T-helper 2 cell treated with Interferon-gamma antibody and Interleukin-4, amounts not matched to agents 5 μg/mL and 100 μg/mL, for 36 hours (primary cell): Measurements from ENCODE around the gene CMPK2.
"Not testable (repeated sequence)": the region's sequence is repeated elsewhere in the genome, so short reads cannot be mapped to it uniquely, and the experiment has no call there.

Source experiments
- DNase-seq: peaks from one replicate; pipeline ENCODE4 v3.0.0; 2021; ENCODE audit warnings: low spot score
- H3K27ac Mint-ChIP-seq: one replicate; pipeline ENCODE4 v1.8.0; 2021; ENCODE audit warnings: mild to moderate bottlenecking, mixed read lengths
- H3K27me3 Mint-ChIP-seq: one replicate; pipeline ENCODE4 v1.8.0; 2021; ENCODE audit warnings: low read depth, mixed read lengths
- H3K36me3 Mint-ChIP-seq: one replicate; pipeline ENCODE4 v1.8.0; 2021; ENCODE audit warnings: low read depth, mixed read lengths
- H3K4me1 Mint-ChIP-seq: one replicate; pipeline ENCODE4 v1.8.0; 2021; ENCODE audit warnings: low read depth, mixed read lengths
- H3K4me3 Mint-ChIP-seq: one replicate; pipeline ENCODE4 v1.8.0; 2022; ENCODE audit warnings: mild to moderate bottlenecking, moderate library complexity, mixed read lengths
- H3K9me3 Mint-ChIP-seq: one replicate; pipeline ENCODE4 v1.8.0; 2021; ENCODE audit warnings: mixed read lengths

Gene CMPK2, protein sequence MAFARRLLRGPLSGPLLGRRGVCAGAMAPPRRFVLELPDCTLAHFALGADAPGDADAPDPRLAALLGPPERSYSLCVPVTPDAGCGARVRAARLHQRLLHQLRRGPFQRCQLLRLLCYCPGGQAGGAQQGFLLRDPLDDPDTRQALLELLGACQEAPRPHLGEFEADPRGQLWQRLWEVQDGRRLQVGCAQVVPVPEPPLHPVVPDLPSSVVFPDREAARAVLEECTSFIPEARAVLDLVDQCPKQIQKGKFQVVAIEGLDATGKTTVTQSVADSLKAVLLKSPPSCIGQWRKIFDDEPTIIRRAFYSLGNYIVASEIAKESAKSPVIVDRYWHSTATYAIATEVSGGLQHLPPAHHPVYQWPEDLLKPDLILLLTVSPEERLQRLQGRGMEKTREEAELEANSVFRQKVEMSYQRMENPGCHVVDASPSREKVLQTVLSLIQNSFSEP

DNA sequence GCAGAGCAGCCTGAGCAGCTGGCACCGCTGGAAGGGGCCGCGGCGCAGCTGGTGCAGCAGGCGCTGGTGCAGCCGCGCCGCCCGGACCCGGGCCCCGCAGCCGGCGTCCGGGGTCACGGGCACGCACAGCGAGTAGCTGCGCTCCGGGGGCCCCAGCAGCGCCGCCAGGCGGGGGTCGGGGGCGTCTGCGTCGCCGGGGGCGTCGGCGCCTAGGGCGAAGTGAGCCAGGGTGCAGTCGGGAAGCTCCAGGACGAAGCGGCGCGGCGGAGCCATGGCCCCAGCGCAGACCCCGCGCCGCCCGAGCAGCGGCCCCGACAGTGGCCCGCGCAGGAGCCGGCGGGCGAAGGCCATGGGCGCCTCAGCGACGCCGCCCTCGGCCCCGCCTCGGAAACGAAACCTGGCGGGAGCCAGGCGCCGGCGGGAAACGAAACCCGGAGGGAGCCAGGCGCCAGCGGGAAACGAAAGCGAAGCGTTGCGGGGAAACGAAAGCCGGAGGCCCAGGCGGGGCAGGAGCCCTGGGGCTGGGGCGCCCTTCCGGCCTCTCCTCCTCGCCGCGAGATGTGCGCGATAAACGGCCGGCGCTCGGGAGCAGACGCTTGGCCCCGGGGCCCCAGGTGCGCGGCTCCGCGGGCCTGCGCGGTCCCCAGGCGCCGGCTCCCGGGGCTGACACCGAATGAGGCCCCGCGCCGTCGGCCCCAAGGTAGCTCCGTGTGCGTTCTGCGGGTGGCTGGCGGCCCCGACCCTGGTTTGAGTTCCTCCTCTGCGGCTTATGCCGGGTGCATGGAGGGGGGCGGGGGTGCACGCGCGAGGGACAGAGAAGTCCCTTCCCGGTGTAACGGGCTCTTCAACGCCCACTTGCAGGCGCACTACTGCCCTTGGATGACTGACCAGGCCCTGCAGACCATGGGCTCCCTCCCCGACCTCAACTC is at the start of gene CMPK2:
Gene CMPK2, minus strand, starts transcription at position 562 of the 929 bp plus-strand sequence. Its CDS starts 211 bp downstream, at position 351.
- Mint-ChIP-seq H3K36me3 (peaks cover 39% of the 10 kb centered on the region), H3K4me3 (peak within 1 kb of the TSS; percentile 98), H3K4me1 (peaks cover 42% of the 10 kb centered on the region), H3K27me3 (no peaks in the 10 kb centered on the region), H3K9me3 (peaks cover 20% of the 10 kb centered on the region), H3K27ac (peak within 1 kb of the TSS; percentile 96)
- peak; percentile 82 for DNase-seq

DNA sequence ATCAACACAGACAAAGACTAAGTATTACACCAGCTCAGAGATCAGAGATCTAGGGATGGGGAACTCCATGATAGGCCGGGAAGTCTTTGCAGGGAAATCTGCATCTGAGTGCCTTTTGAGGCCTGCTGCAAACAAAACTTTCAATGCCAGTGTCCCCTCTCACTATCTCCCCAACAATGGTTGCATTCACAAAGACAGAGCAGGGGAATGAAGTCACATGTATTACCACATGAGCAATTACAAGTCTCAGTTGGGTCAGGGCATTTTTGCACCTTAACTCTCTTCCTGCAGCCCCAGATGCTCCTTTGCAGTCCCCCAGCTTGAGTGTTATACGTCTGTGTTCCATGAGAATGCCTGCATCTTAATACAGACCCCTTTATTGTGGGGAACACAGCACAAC is 49.7 kb upstream of the CMPK2 start:
- Mint-ChIP-seq H3K4me1 (peaks cover 58% of the 10 kb centered on the region), H3K9me3 (peaks cover 18% of the 10 kb centered on the region), H3K27ac (no peak overlapping the region), H3K4me3 (no peak overlapping the region), H3K36me3 (peaks cover 50% of the 10 kb centered on the region), H3K27me3 (peaks cover 2% of the 10 kb centered on the region)
- DNase-seq, result no peak

DNA sequence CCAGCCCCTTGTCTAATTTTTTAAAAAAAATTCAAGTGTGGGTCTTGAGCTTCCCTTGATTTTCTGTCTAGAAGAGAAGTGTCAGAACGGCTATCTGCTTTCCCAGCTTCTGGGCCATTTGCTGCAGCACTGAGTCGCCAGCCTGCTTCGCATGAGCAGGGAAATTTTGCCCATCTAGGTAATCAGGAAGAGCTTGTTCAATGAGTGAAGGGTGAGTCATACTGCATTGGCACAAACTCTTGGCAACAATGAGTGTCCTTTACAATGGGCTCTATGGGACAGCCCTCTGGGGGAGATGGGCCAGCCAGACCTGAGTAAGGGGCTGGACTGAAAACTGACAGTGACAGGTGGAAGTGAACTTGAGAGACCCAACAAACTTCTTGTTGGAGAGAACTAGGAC is 49.1 kb upstream of the CMPK2 start:
- no peak overlapping the region for H3K4me3 Mint-ChIP-seq
- H3K9me3 Mint-ChIP-seq, result peaks cover 22% of the 10 kb centered on the region
- H3K27ac Mint-ChIP-seq, result no peak overlapping the region
- DNase-seq, result no peak
- H3K36me3 Mint-ChIP-seq, result peaks cover 49% of the 10 kb centered on the region
- peaks cover 2% of the 10 kb centered on the region for H3K27me3 Mint-ChIP-seq
- H3K4me1 Mint-ChIP-seq, result peaks cover 60% of the 10 kb centered on the region

DNA sequence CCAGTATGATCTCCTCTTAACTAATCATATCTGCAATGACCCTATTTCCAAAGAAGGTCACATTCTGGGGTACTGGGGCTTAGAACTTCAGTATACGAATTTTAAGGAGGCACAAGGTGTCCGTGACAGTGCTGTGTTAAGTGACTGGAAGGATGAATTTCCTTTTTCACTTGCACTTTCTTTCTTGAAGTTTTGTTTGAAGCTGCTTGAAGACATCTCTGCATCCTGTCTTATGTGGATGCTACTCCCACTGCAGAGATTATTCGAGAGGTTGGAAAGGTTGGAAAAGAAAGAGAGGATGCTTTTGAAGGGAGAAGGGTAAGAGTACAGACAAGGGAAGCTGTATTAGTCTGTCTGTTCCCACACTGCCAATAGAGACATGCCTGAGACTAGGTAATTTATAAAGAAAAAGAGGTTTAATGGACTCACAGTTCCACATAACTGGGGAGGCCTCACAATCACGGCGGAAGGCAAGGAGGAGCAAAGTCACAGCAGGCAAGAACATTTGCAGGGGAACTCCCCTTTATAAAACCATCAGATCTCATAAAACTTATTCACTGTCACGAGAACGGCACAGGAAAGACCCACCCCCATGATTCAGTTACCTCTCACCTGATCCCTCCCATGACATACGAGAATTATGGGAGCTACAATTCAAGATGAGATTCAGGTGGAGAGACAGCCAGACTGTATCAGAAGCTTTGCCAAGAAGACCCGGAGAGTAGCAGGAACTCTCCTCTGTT is 47.9 kb upstream of the CMPK2 start:
- Mint-ChIP-seq H3K4me1 (peaks cover 61% of the 10 kb centered on the region), H3K9me3 (peaks cover 27% of the 10 kb centered on the region), H3K27me3 (peaks cover 2% of the 10 kb centered on the region), H3K4me3 (peak overlapping the region; percentile 66), H3K27ac (peak overlapping the region; percentile 80), H3K36me3 (peaks cover 48% of the 10 kb centered on the region)
- DNase-seq, result peak; percentile 37

DNA sequence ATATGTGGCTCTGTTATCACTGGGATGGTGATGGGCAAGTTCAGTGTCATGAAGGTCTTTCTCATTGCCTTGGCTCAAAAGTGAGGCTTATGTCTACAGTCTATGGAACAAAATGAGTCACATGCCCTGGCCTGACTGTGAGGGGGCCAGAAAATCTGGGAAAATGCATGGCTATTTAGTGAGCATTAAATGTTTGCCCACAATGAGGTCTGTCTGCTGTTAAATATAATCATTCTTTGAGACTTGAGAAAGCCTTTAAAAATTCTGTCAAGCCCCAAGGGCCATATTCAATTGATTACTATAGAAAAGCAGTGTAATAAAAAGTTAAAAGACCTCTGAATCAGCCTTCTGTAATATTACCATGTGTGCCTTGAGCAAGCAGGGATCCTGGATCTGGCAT is 46.0 kb upstream of the CMPK2 start:
- peaks cover 2% of the 10 kb centered on the region for H3K27me3 Mint-ChIP-seq
- H3K9me3 Mint-ChIP-seq, result peaks cover 39% of the 10 kb centered on the region
- peak overlapping the region; percentile 49 for H3K27ac Mint-ChIP-seq
- H3K4me3 Mint-ChIP-seq, result peak overlapping the region; percentile 49
- peaks cover 76% of the 10 kb centered on the region for H3K4me1 Mint-ChIP-seq
- DNase-seq, result no peak
- H3K36me3 Mint-ChIP-seq, result peaks cover 66% of the 10 kb centered on the region

DNA sequence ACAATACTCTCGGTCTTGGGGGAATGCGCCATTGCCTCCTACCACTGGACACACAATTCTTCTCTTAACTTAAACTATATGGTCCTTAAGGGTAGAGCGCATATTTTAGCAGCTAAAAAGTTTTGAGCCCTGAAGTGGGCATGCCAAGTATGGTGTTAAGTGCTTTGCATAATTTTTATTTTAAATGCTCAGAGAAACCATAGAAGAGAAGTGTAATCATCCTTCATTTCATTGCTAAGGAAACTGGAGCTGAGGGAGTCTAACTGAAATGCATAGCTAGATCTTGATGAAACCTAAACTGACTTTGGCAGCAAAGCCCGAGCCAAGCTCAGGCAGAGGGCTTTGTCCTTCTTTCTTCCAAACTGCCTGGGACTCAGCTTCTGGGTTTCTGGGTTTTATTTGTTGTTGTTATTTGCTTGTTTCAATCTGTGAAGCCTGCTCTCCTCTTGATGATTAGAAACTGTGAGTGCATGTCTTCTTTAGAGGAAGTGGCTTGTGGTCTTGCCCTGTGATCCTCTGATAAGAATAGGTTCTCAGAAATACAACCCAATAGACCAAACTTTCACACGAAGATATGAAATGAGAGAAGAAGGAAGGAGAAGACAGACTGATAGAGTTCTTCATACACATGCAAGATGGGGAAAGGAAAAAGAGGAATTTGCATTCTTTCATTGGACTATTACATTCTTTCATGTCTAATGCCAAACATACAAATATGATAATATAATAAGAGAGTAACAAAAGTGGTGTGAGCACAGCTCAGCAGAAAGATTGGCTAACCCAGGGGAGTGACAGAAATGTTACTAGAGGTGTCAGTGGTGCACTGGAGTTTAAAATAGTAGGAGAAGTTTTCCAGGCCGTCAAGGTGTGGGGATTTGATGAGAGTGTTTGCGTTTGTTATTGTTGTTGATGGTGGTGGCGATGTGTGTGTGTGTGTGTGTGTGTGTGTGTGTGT is 44.0 kb upstream of the CMPK2 start:
- peaks cover 73% of the 10 kb centered on the region for H3K36me3 Mint-ChIP-seq
- DNase-seq, result peak; percentile 67
- H3K4me3 Mint-ChIP-seq, result peak overlapping the region; percentile 74
- H3K27ac Mint-ChIP-seq, result peak overlapping the region; percentile 87
- peaks cover 68% of the 10 kb centered on the region for H3K4me1 Mint-ChIP-seq
- H3K27me3 Mint-ChIP-seq, result peaks cover 2% of the 10 kb centered on the region
- H3K9me3 Mint-ChIP-seq, result peaks cover 39% of the 10 kb centered on the region

DNA sequence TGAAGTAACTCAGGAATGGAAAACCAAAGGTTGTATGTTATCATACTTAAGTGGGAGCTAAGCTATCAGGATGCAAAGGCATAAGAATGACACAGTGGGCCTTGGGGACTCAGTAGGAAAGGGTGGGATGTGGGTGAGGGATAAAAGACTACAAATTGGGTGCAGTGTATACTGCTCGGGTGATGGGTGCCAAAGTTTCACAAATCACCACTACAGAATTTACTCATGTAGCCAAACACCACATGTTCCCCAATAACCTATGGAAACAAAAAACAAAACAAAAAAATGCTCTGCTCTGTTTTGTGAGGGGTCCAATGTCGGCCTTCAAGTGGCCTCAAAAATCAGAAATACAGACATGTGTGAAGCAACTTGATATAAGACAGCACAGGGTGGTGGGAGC is 42.6 kb upstream of the CMPK2 start:
- Mint-ChIP-seq H3K9me3 (peaks cover 45% of the 10 kb centered on the region), H3K27ac (peak overlapping the region; percentile 33), H3K4me3 (no peak overlapping the region)

DNA sequence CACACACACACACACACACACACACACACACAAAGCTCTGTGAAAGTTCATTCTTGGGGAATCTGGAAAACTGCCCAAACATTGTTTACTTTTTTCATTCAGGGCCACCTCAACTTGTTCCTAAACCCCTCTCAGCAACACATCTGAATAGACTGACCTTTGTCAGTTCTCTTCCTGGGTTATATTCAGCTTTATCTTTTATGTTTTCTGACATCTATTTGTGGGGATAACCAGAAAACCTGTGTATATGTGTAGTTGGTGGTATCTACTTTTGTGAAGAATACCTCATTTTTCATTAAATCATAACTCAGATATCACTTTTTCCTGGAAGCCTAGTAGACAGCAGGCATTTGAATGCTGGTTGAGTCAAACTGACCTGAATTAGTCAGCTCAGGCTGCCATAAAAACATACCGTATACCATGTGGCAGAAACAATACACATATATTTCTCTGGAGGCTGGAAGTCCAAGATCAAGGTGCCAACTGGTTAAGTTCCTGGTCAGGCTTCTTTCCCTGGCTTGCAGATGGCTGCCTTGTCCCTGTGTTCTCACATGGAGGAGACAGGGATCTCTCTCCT is 40.5 kb upstream of the CMPK2 start:
- peaks cover 47% of the 10 kb centered on the region for H3K4me1 Mint-ChIP-seq
- DNase-seq, result peak; percentile 37
- H3K27me3 Mint-ChIP-seq, result no peaks in the 10 kb centered on the region
- no peak overlapping the region for H3K27ac Mint-ChIP-seq
- H3K9me3 Mint-ChIP-seq, result peaks cover 54% of the 10 kb centered on the region
- H3K36me3 Mint-ChIP-seq, result peaks cover 83% of the 10 kb centered on the region
- H3K4me3 Mint-ChIP-seq, result peak overlapping the region; percentile 7

More for the DNA sequence above, 42.6 kb upstream of the CMPK2 start:
- Mint-ChIP-seq H3K4me1 (peaks cover 59% of the 10 kb centered on the region), H3K27me3 (no peaks in the 10 kb centered on the region), H3K36me3 (peaks cover 78% of the 10 kb centered on the region)
- no peak for DNase-seq

DNA sequence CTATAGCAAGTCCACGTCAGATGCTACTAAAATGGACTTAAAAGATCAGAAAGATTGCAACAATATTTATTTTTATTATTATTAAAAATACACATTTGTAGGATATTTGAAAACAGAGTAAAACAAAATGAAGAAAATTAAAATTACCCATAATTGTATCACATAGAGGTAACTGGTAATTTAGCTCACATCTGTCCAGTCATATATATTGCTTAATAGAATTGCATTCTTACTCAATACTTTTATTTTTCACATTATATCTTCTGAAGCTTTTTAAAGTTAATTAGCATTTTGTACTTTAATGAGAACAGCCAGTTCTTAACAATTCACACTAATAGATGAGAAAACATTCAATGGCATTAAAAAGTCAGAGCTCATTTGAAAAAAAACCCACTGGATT is 40.0 kb upstream of the CMPK2 start:
- no peak for DNase-seq
- H3K4me1 Mint-ChIP-seq, result peaks cover 41% of the 10 kb centered on the region
- H3K4me3 Mint-ChIP-seq, result no peak overlapping the region
- no peak overlapping the region for H3K27ac Mint-ChIP-seq
- H3K9me3 Mint-ChIP-seq, result peaks cover 55% of the 10 kb centered on the region
- H3K27me3 Mint-ChIP-seq, result no peaks in the 10 kb centered on the region
- peaks cover 86% of the 10 kb centered on the region for H3K36me3 Mint-ChIP-seq

DNA sequence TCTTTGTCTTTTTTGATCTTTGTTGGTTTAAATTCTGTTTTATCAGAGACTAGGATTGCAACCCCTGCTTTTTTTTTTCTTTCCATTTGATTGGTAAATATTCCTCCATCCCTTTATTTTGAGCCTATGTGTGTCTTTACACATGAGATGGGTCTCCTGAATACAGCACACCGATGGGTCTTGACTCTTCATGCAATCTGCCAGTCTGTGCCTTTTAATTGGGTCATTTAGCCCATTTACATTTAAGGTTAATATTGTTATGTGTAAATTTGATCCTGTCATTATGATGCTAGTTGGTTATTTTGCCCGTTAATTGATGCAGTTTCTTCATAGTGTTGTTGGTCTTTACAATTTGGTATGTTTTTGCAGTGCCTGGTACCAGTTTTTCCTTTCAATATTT is 36.9 kb upstream of the CMPK2 start:
- not testable (repeated sequence) for H3K4me3 Mint-ChIP-seq, DNase-seq, H3K27me3 Mint-ChIP-seq, H3K27ac Mint-ChIP-seq
- peaks cover 85% of the 10 kb centered on the region for H3K36me3 Mint-ChIP-seq
- H3K9me3 Mint-ChIP-seq, result peaks cover 48% of the 10 kb centered on the region
- H3K4me1 Mint-ChIP-seq, result peaks cover 19% of the 10 kb centered on the region

DNA sequence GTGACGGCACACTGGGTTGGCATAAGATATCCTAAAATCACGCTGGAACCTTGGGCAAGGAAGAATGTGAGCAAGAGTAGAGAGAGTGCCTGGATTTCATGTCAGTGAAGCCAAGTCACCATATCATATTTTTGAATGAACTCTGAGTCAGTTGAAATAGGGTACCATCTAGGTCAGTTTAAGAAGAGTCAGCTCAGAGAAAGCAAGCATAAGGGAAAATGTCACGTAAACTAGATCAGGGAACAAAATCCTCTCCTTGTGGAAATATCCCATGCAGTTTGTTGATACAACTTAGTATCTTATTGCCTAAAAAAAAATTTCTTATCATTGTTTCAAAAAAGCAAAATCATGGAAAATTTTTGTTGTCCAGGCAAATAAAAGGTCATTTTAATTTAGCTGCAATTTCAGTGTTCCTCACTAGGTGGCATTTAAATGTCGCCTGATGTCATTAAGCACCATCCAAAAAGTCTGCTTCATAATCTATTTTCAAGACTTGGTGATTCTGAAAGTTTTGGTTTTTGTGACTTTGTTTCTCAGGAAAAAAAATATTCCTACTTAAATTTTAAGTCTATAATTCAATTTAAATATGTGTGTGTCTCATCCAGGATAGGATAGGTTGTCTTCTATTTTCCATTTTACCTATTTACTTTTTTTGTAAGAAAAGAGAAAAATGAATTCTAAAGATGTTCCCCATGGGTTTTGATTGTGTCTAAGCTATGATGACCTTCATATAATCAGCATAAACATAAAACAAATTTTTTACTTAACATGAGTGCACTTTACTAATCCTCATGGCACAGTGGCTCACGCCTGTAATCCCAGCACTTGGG is 31.4 kb upstream of the CMPK2 start:
- peaks cover 74% of the 10 kb centered on the region for H3K36me3 Mint-ChIP-seq
- peaks cover 25% of the 10 kb centered on the region for H3K9me3 Mint-ChIP-seq
- no peak overlapping the region for H3K4me3 Mint-ChIP-seq
- H3K27me3 Mint-ChIP-seq, result no peaks in the 10 kb centered on the region
- peaks cover 8% of the 10 kb centered on the region for H3K4me1 Mint-ChIP-seq
- no peak overlapping the region for H3K27ac Mint-ChIP-seq
- DNase-seq, result no peak
